GM19193 (cell line): ENCODE results near the gene NRROS.

Experiments used
- POLR2A ChIP-seq: IDR thresholded peaks from 4 replicates; pipeline ENCODE4 v1.6.1; 2011; ENCODE audit not compliant: insufficient read depth, insufficient read length; ENCODE audit errors: extremely low read depth

NRROS gene

GRCh38 chr3:196640297-196641018 lies 964 bp downstream of the NRROS start:
- no peak for TF ChIP-seq POLR2A

GRCh38 chr3:196641333-196642054 lies 2.0 kb downstream of the NRROS start:
- TF ChIP-seq POLR2A, result no peak

- no peak for TF ChIP-seq POLR2A
These were observed 2.9 kb downstream of the NRROS start for GRCh38 chr3:196642434-196642833.

- peak; percentile 57 for TF ChIP-seq POLR2A
These were observed 3.8 kb downstream of the NRROS start for GRCh38 chr3:196643201-196643749.

- peak; percentile 18 for TF ChIP-seq POLR2A
These were observed 4.3 kb downstream of the NRROS start for GRCh38 chr3:196643761-196644160.

- TF ChIP-seq POLR2A, result no peak
These were observed 5.6 kb downstream of the NRROS start for GRCh38 chr3:196645096-196645495.

- TF ChIP-seq POLR2A, result peak; percentile 7
These were observed 6.6 kb downstream of the NRROS start for GRCh38 chr3:196645897-196646665.

GRCh38 chr3:196646666-196647216 lies 7.2 kb downstream of the NRROS start:
- no peak for TF ChIP-seq POLR2A

GRCh38 chr3:196650740-196651311 lies 11.3 kb downstream of the NRROS start:
- TF ChIP-seq POLR2A, result no peak

GRCh38 chr3:196651819-196652218 lies 12.3 kb downstream of the NRROS start:
- TF ChIP-seq POLR2A, result no peak

GRCh38 chr3:196652961-196653795 lies 13.7 kb downstream of the NRROS start:
- no peak for TF ChIP-seq POLR2A

GRCh38 chr3:196654006-196654734 lies 14.7 kb downstream of the NRROS start:
- TF ChIP-seq POLR2A, result no peak

GRCh38 chr3:196654735-196655090 lies 15.2 kb downstream of the NRROS start:
- TF ChIP-seq POLR2A, result no peak

- no peak for TF ChIP-seq POLR2A
These were observed 16.0 kb downstream of the NRROS start for GRCh38 chr3:196655496-196655895.

- TF ChIP-seq POLR2A, result no peak
These were observed 16.7 kb downstream of the NRROS start for GRCh38 chr3:196656213-196656612.
